ENCODE results near the gene ELL2.

GRCh38 chr5:95951916-95952315 is 9.7 kb downstream of the ELL2 start:
- TF ChIP-seq POLR2A (IDR thresholded peaks at IDR 0.05; ENCODE audit: extremely low read depth, insufficient read length): no peak
- TF ChIP-seq CTCF (IDR thresholded peaks at IDR 0.05; ENCODE audit: low read depth, low read length): no peak

Measured in NB4 (cell line).